RWPE2 (cell line): ENCODE measurements around the gene ZFPM1.

Source experiments
- ATAC-seq: fragments of 200-7000 bp; cut with Tn5 transposase; 3 replicates; pipeline ENCODE4 v1.9.1; 2021; ENCODE audit warnings: low read depth
- DNase-seq: peaks from one replicate; pipeline ENCODE4 v3.0.0-alpha.2; 2020; ENCODE audit warnings: low spot score
- H3K27ac ChIP-seq: fragments of 450-650 bp; 2 replicates; pipeline ENCODE4 v1.5.1; 2017; ENCODE audit warnings: mild to moderate bottlenecking; ENCODE audit not compliant: poor library complexity, severe bottlenecking
- H3K27me3 ChIP-seq: fragments of 250-450 bp; sonication (Bioruptor Pico); 2 replicates; pipeline ENCODE4 v1.5.1; 2021; ENCODE audit warnings: mild to moderate bottlenecking, moderate library complexity; ENCODE audit not compliant: insufficient read depth, poor library complexity, severe bottlenecking
- H3K36me3 ChIP-seq: fragments of 250-450 bp; sonication (Bioruptor Pico); 2 replicates; pipeline ENCODE4 v1.5.1; 2020; ENCODE audit warnings: low read depth, mild to moderate bottlenecking, moderate library complexity
- H3K4me1 ChIP-seq: fragments of 250-450 bp; sonication (Bioruptor Pico); 2 replicates; pipeline ENCODE4 v1.5.1; 2021; ENCODE audit warnings: mild to moderate bottlenecking, moderate library complexity; ENCODE audit not compliant: insufficient read depth, poor library complexity, severe bottlenecking
- H3K4me3 ChIP-seq: fragments of 250-450 bp; sonication (Bioruptor Pico); 2 replicates; pipeline ENCODE4 v1.5.1; 2021; ENCODE audit warnings: mild to moderate bottlenecking, moderate library complexity; ENCODE audit not compliant: severe bottlenecking
- H3K9me3 ChIP-seq: fragments of 250-450 bp; sonication (Bioruptor Pico); 2 replicates; pipeline ENCODE4 v1.5.1; 2021; ENCODE audit warnings: mild to moderate bottlenecking, moderate library complexity; ENCODE audit not compliant: severe bottlenecking
- TF ChIP-seq, protein P1 (sequence below): fragments of 450-650 bp; IDR thresholded peaks from one replicate; pipeline ENCODE4 v1.5.1; 2017; ENCODE audit warnings: mild to moderate bottlenecking, moderate library complexity; ENCODE audit not compliant: poor library complexity, severe bottlenecking

The ZFPM1 gene

DNA sequence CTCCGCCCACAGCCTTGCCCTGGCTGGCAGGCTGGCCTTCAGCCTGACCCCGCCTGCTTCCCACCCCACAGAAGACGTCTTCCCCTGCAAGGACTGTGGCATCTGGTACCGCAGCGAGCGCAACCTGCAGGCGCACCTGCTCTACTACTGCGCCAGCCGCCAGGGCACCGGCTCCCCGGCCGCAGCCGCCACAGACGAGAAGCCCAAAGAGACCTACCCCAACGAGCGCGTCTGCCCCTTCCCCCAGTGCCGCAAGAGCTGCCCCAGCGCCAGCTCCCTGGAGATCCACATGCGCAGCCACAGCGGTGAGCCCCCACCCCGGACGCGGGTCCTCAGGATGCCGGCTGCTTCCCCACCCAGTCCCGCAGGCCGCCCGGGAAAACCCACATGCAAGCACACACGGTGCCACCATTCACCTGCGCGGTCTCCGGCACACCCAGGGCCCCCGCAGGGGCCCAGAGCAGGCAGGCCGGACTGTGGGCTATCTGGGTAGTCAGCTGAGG is 78.9 kb downstream of the ZFPM1 start:
- Histone ChIP-seq H3K27me3 (no peaks in the 10 kb centered on the region), H3K4me1 (peaks cover 4% of the 10 kb centered on the region), H3K9me3 (no peaks in the 10 kb centered on the region), H3K4me3 (no peak overlapping the region), H3K27ac (no peak overlapping the region), H3K36me3 (no peaks in the 10 kb centered on the region)
- TF ChIP-seq, protein P1, sequence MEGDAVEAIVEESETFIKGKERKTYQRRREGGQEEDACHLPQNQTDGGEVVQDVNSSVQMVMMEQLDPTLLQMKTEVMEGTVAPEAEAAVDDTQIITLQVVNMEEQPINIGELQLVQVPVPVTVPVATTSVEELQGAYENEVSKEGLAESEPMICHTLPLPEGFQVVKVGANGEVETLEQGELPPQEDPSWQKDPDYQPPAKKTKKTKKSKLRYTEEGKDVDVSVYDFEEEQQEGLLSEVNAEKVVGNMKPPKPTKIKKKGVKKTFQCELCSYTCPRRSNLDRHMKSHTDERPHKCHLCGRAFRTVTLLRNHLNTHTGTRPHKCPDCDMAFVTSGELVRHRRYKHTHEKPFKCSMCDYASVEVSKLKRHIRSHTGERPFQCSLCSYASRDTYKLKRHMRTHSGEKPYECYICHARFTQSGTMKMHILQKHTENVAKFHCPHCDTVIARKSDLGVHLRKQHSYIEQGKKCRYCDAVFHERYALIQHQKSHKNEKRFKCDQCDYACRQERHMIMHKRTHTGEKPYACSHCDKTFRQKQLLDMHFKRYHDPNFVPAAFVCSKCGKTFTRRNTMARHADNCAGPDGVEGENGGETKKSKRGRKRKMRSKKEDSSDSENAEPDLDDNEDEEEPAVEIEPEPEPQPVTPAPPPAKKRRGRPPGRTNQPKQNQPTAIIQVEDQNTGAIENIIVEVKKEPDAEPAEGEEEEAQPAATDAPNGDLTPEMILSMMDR, result no peak
- ATAC-seq, result no peak
- DNase-seq, result no peak

DNA sequence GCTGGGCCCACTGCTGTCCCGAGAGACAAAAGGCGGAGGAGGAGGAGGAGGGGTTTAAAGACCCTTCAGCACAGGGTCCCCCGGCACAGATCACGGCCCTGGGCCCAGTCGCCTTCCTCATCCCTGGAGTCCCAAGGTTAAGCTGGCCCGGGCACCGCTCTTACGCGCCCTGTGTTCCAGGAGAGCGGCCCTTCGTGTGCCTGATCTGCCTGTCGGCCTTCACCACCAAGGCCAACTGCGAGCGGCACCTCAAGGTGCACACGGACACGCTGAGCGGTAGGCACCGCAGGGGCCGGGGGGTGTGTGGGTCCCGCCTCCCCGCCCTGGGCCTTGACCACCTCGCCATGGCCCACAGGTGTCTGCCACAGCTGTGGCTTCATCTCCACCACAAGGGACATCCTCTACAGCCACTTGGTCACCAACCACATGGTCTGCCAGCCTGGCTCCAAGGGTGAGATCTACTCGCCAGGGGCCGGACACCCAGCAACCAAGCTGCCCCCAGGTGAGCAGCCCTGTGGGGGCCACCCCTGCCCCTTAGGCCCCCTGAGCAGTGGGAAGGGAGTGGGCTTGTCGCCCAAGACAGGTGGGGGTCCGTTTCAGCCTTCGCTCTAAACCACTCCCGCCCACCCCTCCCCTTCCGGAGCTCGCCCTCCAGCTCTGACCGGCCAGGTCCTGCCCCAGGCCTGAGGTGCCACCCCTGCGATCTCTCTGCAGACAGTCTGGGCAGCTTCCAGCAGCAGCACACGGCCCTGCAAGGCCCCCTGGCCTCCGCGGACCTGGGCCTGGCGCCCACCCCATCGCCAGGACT is 79.6 kb downstream of the ZFPM1 start:
- no peak for ATAC-seq
- DNase-seq, result no peak
- Histone ChIP-seq H3K4me3 (peak overlapping the region; percentile 99), H3K36me3 (no peaks in the 10 kb centered on the region), H3K27ac (peak overlapping the region; percentile 62), H3K4me1 (peaks cover 5% of the 10 kb centered on the region), H3K27me3 (no peaks in the 10 kb centered on the region), H3K9me3 (no peaks in the 10 kb centered on the region)
- TF ChIP-seq, protein P1, result no peak

DNA sequence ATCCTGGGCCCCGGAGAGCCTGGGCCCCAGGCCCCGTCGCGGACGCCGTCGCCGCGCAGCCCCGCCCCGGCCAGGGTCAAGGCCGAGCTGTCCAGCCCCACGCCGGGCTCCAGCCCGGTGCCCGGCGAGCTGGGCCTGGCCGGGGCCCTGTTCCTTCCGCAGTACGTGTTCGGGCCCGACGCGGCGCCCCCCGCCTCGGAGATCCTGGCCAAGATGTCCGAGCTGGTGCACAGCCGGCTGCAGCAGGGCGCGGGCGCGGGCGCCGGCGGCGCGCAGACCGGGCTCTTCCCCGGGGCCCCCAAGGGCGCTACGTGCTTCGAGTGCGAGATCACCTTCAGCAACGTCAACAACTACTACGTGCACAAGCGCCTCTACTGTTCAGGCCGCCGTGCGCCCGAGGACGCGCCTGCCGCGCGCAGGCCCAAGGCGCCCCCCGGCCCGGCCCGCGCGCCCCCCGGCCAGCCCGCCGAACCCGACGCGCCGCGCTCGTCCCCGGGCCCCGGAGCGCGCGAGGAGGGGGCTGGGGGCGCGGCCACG is 80.4 kb downstream of the ZFPM1 start:
- H3K27me3 ChIP-seq, result peaks cover 3% of the 10 kb centered on the region
- peak overlapping the region; percentile 62 for H3K27ac ChIP-seq
- H3K4me1 ChIP-seq, result peaks cover 5% of the 10 kb centered on the region
- no peaks in the 10 kb centered on the region for H3K9me3 ChIP-seq
- no peaks in the 10 kb centered on the region for H3K36me3 ChIP-seq
- ATAC-seq (peak; percentile 30; the same call in 2 of the 3 replicates), DNase-seq (no peak)
- TF ChIP-seq, protein P1, result no peak
- H3K4me3 ChIP-seq, result peak overlapping the region; percentile 99

DNA sequence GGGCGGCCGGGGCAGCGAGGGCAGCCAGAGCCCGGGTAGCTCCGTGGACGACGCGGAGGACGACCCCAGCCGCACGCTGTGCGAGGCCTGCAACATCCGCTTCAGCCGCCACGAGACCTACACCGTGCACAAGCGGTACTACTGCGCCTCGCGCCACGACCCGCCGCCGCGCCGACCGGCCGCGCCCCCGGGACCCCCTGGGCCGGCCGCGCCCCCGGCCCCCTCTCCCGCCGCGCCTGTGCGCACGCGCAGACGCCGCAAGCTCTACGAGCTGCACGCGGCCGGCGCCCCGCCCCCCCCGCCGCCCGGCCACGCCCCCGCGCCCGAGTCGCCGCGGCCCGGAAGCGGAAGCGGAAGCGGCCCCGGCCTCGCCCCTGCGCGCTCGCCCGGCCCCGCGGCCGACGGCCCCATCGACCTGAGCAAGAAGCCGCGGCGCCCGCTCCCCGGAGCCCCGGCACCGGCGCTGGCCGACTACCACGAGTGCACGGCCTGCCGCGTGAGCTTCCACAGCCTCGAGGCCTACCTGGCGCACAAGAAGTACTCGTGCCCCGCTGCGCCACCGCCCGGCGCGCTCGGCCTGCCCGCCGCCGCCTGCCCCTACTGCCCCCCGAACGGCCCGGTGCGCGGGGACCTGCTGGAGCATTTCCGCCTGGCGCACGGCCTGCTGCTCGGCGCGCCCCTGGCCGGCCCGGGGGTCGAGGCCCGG is 81.0 kb downstream of the ZFPM1 start:
- no peaks in the 10 kb centered on the region for H3K36me3 ChIP-seq
- peaks cover 5% of the 10 kb centered on the region for H3K4me1 ChIP-seq
- peak overlapping the region; percentile 62 for H3K27ac ChIP-seq
- ATAC-seq (peak; percentile 28), DNase-seq (no peak)
- no peaks in the 10 kb centered on the region for H3K9me3 ChIP-seq
- H3K4me3 ChIP-seq, result peak overlapping the region; percentile 99
- TF ChIP-seq, protein P1, result peak; percentile 11
- peaks cover 7% of the 10 kb centered on the region for H3K27me3 ChIP-seq
